H9 (cell line): ENCODE measurements around the gene PTPRJ. TPM values are rescaled to one million over a fixed set of nuclear protein-coding genes. Genes with fewer than 3 reads are reported as not detected.
A peak's percentile ranks its signal among the peaks of the same experiment; 100 is the strongest.

Experiments
- DNase-seq: peaks from one replicate; pipeline ENCODE4 v3.0.0-alpha.2; 2017
- H2AFZ ChIP-seq: one replicate; pipeline ENCODE4 v1.6.1; 2013; ENCODE audit warnings: mild to moderate bottlenecking, low read length, control low read depth, moderate library complexity
- H2AK5ac ChIP-seq: 2 replicates; pipeline ENCODE4 v1.6.1; 2013; ENCODE audit warnings: low read length, control low read depth, mixed read lengths; ENCODE audit not compliant: insufficient read length
- H2BK120ac ChIP-seq: one replicate; pipeline ENCODE4 v1.6.1; 2013; ENCODE audit warnings: low read depth, mild to moderate bottlenecking, low read length, control low read depth, inconsistent platforms; ENCODE audit not compliant: poor library complexity, severe bottlenecking
- H2BK12ac ChIP-seq: 2 replicates; pipeline ENCODE4 v1.6.1; 2013; ENCODE audit warnings: low read length, control low read depth, mixed read lengths, low read depth; ENCODE audit not compliant: insufficient read length
- H2BK15ac ChIP-seq: 2 replicates; pipeline ENCODE4 v1.6.1; 2013; ENCODE audit warnings: low read depth, low read length, control low read depth
- H2BK20ac ChIP-seq: one replicate; pipeline ENCODE4 v1.6.1; 2013; ENCODE audit warnings: low read depth, mild to moderate bottlenecking, low read length, control low read depth, inconsistent platforms; ENCODE audit not compliant: poor library complexity, severe bottlenecking
- H2BK5ac ChIP-seq: 2 replicates; pipeline ENCODE4 v1.6.1; 2013; ENCODE audit warnings: low read length, control low read depth, mixed read lengths; ENCODE audit not compliant: insufficient read length
- H3K14ac ChIP-seq: 2 replicates; pipeline ENCODE4 v1.6.1; 2013; ENCODE audit warnings: low read length, control low read depth; ENCODE audit not compliant: insufficient read depth
- H3K18ac ChIP-seq: 2 replicates; pipeline ENCODE4 v1.6.1; 2013; ENCODE audit warnings: low read depth, mild to moderate bottlenecking, mixed read lengths, low read length, control low read depth; ENCODE audit not compliant: insufficient read length
- H3K23ac ChIP-seq: 2 replicates; pipeline ENCODE4 v1.6.1; 2013; ENCODE audit warnings: low read length, control low read depth, mixed read lengths, low read depth; ENCODE audit not compliant: insufficient read length
- H3K23me2 ChIP-seq: 2 replicates; pipeline ENCODE4 v1.6.1; 2013; ENCODE audit warnings: low read depth, mild to moderate bottlenecking, mixed read lengths, low read length, control low read depth; ENCODE audit not compliant: insufficient read length, poor library complexity, severe bottlenecking
- H3K27ac ChIP-seq: 2 replicates; pipeline ENCODE4 v1.5.1; 2013; ENCODE audit warnings: low read length, control low read depth, mixed read lengths, low read depth; ENCODE audit not compliant: insufficient read length
- H3K27me3 ChIP-seq: 2 replicates; pipeline ENCODE4 v1.6.1; 2013; ENCODE audit warnings: low read length, control low read depth, inconsistent platforms; ENCODE audit not compliant: insufficient read depth
- H3K4ac ChIP-seq: 2 replicates; pipeline ENCODE4 v1.6.1; 2013; ENCODE audit warnings: low read depth, mild to moderate bottlenecking, control low read depth, inconsistent platforms, low read length, moderate library complexity
- H3K4me1 ChIP-seq: 2 replicates; pipeline ENCODE4 v1.6.1; 2013; ENCODE audit warnings: low read length, control low read depth, inconsistent platforms; ENCODE audit not compliant: insufficient read depth
- H3K4me2 ChIP-seq: 2 replicates; pipeline ENCODE4 v1.6.1; 2013; ENCODE audit warnings: low read length, control low read depth, mixed read lengths; ENCODE audit not compliant: insufficient read length, insufficient read depth
- H3K56ac ChIP-seq: 2 replicates; pipeline ENCODE4 v1.6.1; 2013; ENCODE audit warnings: low read depth, mild to moderate bottlenecking, mixed read lengths, low read length, control low read depth; ENCODE audit not compliant: insufficient read length
- H3K79me1 ChIP-seq: 2 replicates; pipeline ENCODE4 v1.6.1; 2013; ENCODE audit warnings: low read depth, mild to moderate bottlenecking, moderate library complexity, low read length, control low read depth, inconsistent platforms; ENCODE audit not compliant: insufficient read depth, poor library complexity, severe bottlenecking
- H3K79me2 ChIP-seq: 2 replicates; pipeline ENCODE4 v1.6.1; 2013; ENCODE audit warnings: low read length, control low read depth, inconsistent platforms; ENCODE audit not compliant: insufficient read depth
- H3K9ac ChIP-seq: 2 replicates; pipeline ENCODE4 v1.6.1; 2013; ENCODE audit warnings: low read length, control low read depth, mixed read lengths; ENCODE audit not compliant: insufficient read length; ENCODE audit errors: extremely low read depth
- H3K9me3 ChIP-seq: one replicate; pipeline ENCODE4 v1.6.1; 2013; ENCODE audit warnings: low read depth, low read length, inconsistent platforms; ENCODE audit not compliant: control insufficient read depth
- H3T11ph ChIP-seq: one replicate; pipeline ENCODE4 v1.6.1; 2013; ENCODE audit warnings: mild to moderate bottlenecking, low read length, control low read depth, inconsistent platforms
- H4K20me1 ChIP-seq: one replicate; pipeline ENCODE4 v1.6.1; 2013; ENCODE audit not compliant: control insufficient read depth, insufficient read length, insufficient read depth
- H4K5ac ChIP-seq: 2 replicates; pipeline ENCODE4 v1.6.1; 2013; ENCODE audit warnings: low read depth, mild to moderate bottlenecking, mixed read lengths, low read length, control low read depth; ENCODE audit not compliant: insufficient read length
- H4K8ac ChIP-seq: replicated peaks from 2 replicates; pipeline ENCODE4 v1.6.1; 2013; ENCODE audit warnings: low read length, control low read depth, mixed read lengths, low read depth; ENCODE audit not compliant: insufficient read length
- H4K91ac ChIP-seq: 2 replicates; pipeline ENCODE4 v1.6.1; 2013; ENCODE audit warnings: low read depth, mild to moderate bottlenecking, moderate library complexity, mixed read lengths, low read length, control low read depth; ENCODE audit not compliant: insufficient read length
- H3K27ac Mint-ChIP-seq, 3 experiments: 2 replicates in 2 of 3; 3 replicates in 1 of 3; pipeline ENCODE4 v1.8.0; 2020 to 2021; ENCODE audit warnings: mixed read lengths in 3 of 3, mild to moderate bottlenecking in 1 of 3, moderate library complexity in 1 of 3
- H3K27me3 Mint-ChIP-seq: 2 replicates; pipeline ENCODE4 v1.8.0; 2021; ENCODE audit warnings: low read depth, mild to moderate bottlenecking, moderate library complexity, mixed read lengths
- H3K36me3 Mint-ChIP-seq, 3 experiments: 2 replicates in 2 of 3; 3 replicates in 1 of 3; pipeline ENCODE4 v1.8.0; 2020 to 2021; ENCODE audit warnings: low read depth in 3 of 3, mixed read lengths in 3 of 3; ENCODE audit not compliant: insufficient read depth in 1 of 3
- H3K4me1 Mint-ChIP-seq, 2 experiments: 2 replicates each; pipeline ENCODE4 v1.8.0; 2020; ENCODE audit warnings: mixed read lengths in 2 of 2
- H3K4me3 Mint-ChIP-seq, 2 experiments: 2 replicates in 1 of 2; 3 replicates in 1 of 2; pipeline ENCODE4 v1.8.0; 2020 to 2021; ENCODE audit warnings: mild to moderate bottlenecking in 2 of 2, mixed read lengths in 2 of 2, moderate library complexity in 1 of 2
- H3K9me3 Mint-ChIP-seq, 2 experiments: 2 replicates in 1 of 2; 3 replicates in 1 of 2; pipeline ENCODE4 v1.8.0; 2020; ENCODE audit warnings: mild to moderate bottlenecking in 2 of 2, mixed read lengths in 2 of 2, moderate library complexity in 1 of 2
- CTCF ChIP-seq: fragments of 200-600 bp; sonication (generic); conservative IDR thresholded peaks from 3 replicates; pipeline ENCODE4 v1.8.0; 2021; ENCODE audit warnings: antibody characterized with exemption, mild to moderate bottlenecking
- WGBS: extraction: QIAGEN DNeasy Blood & Tissue Kit; methylation state at CpG from one replicate; pipeline ENCODE4 v1.1.7; 2013; ENCODE audit warnings: missing lambda C conversion rate, low lambda C conversion rate, mixed read lengths; ENCODE audit not compliant: insufficient read length; ENCODE audit errors: extremely low coverage; 5-methylcytosine and 5-hydroxymethylcytosine counted together
- total RNA-seq: library from RNA; stranded (reverse); gene quantifications from 2 replicates; pipeline ENCODE4 v1.2.1, GENCODE V29; 2021

Gene PTPRJ
- total RNA-seq, 1 experiment from 2014 or later: 10.6 TPM

GRCh38 chr11:48170241-48171233, 190.2 kb downstream of the PTPRJ start:
- Histone ChIP-seq H3K14ac (no peak overlapping the region), H2AFZ (no peak overlapping the region), H3K4ac (no peak overlapping the region), H2BK12ac (no peak overlapping the region), H3K4me2 (no peak overlapping the region), H2BK120ac (no peak overlapping the region), H2AK5ac (no peak overlapping the region), H3K79me2 (no peaks in the 10 kb centered on the region), H4K20me1 (no peaks in the 10 kb centered on the region), H3K79me1 (no peaks in the 10 kb centered on the region), H3T11ph (no peak overlapping the region), H3K23ac (no peak overlapping the region), H4K5ac (no peak overlapping the region), H3K9ac (no peak overlapping the region), H3K23me2 (no peaks in the 10 kb centered on the region), H4K8ac (no peak overlapping the region), H2BK20ac (no peak overlapping the region), H4K91ac (no peak overlapping the region), H2BK5ac (no peak overlapping the region), H3K27me3 (no peaks in the 10 kb centered on the region), H3K18ac (no peak overlapping the region), H3K27ac (no peak overlapping the region), H3K56ac (no peak overlapping the region), H2BK15ac (no peak overlapping the region), H3K9me3 (no peaks in the 10 kb centered on the region), H3K4me1 (no peaks in the 10 kb centered on the region)
- Mint-ChIP-seq H3K4me1 (no peaks in the 10 kb centered on the region), H3K4me3 (no peak overlapping the region), H3K36me3 (peaks cover 0 to 5% (median 3%) of the 10 kb centered on the region in 3 experiments; a peak in 6 of 7 replicates), H3K27me3 (no peaks in the 10 kb centered on the region), H3K9me3 (peaks cover 4 to 11% of the 10 kb centered on the region in 2 experiments), H3K27ac (peak overlapping the region in 1 of 3 experiments; percentile 62; a peak in 1 of 7 replicates)
- no peak for DNase-seq
- WGBS: no CpG with 5 or more reads among the region's 10 CpGs
- no peak for TF ChIP-seq CTCF
